Activated CD8-positive, alpha-beta T cell treated with anti-CD3 and anti-CD28 coated beads for 36 hours (primary cell): ENCODE data around the gene FAM120B. TPM values are rescaled to one million over a fixed set of nuclear protein-coding genes. Genes with fewer than 3 reads are reported as not detected.

Experiments
- ATAC-seq: fragments of 200-7000 bp; cut with Tn5 transposase; one replicate; pipeline ENCODE4 v1.10.0; 2021; ENCODE audit warnings: mild to moderate bottlenecking, moderate library complexity
- CTCF ChIA-PET: fragments of 350-600 bp; sonication (Branson Sonifier 250); formaldehyde crosslinking; loops from one replicate; lab custom pipeline; 2021; ENCODE audit warnings: antibody characterized with exemption; lab: Charles Lee
- POLR2A ChIA-PET: fragments of 350-600 bp; sonication (Branson Sonifier 250); formaldehyde crosslinking; loops from one replicate; lab custom pipeline; 2021; ENCODE audit warnings: antibody characterized with exemption; lab: Charles Lee
- DNase-seq: peaks from one replicate; pipeline ENCODE4 v3.0.0-alpha.2; 2020
- H3K27ac Mint-ChIP-seq: one replicate; pipeline ENCODE4 v1.8.0; 2021; ENCODE audit warnings: mild to moderate bottlenecking, mixed read lengths
- H3K27me3 Mint-ChIP-seq: one replicate; pipeline ENCODE4 v1.8.0; 2021; ENCODE audit warnings: mixed read lengths
- H3K36me3 Mint-ChIP-seq: one replicate; pipeline ENCODE4 v1.8.0; 2021; ENCODE audit warnings: low read depth, mixed read lengths
- H3K4me1 Mint-ChIP-seq: one replicate; pipeline ENCODE4 v1.8.0; 2021; ENCODE audit warnings: low read depth, mixed read lengths
- H3K4me3 Mint-ChIP-seq: one replicate; pipeline ENCODE4 v1.8.0; 2021; ENCODE audit warnings: mild to moderate bottlenecking, moderate library complexity, mixed read lengths
- H3K9me3 Mint-ChIP-seq: one replicate; pipeline ENCODE4 v1.8.0; 2021; ENCODE audit warnings: mixed read lengths
- intact Hi-C: fragments of 100-400 bp; cut with micrococcal nuclease; formaldehyde crosslinking; loops from one replicate; pipeline ENCODE4 v1.10.0; 2022
- total RNA-seq, 2 experiments: library from RNA; stranded (reverse); gene quantifications; one replicate each; pipeline ENCODE4 v1.2.3, GENCODE V29; 2021
- TF ChIP-seq, protein P1 (sequence below): fragments of 200-600 bp; IDR thresholded peaks from one replicate; pipeline ENCODE4 v1.8.0; 2022; ENCODE audit warnings: antibody characterized with exemption, mild to moderate bottlenecking

Gene FAM120B
- total RNA-seq, 2 experiments from 2014 or later, result 19.0 to 19.5 TPM

DNA sequence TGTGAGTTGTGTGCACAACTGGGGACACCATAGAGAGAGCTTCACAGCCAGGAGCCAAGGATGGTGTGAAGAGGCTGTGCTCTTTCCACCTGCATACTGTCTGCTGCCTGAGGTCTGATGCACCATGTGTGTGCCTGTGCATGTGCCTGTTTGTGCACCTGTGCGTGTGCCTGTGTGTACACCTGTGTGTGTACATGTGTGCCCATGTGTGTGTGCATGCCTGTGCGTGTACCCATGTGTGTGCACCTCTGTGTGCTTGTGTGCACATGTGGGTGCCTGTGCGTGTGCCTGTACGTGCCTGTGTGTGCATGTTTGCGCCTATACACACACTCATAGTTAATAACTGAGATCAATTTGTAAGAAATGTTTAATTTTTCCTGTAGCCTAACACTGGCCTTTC lies 51.3 kb downstream of the FAM120B start:
- ChIA-PET POLR2A (no interaction called here), CTCF (no interaction called here)
- H3K27me3 Mint-ChIP-seq, result no peaks in the 10 kb centered on the region
- H3K4me1 Mint-ChIP-seq, result no peaks in the 10 kb centered on the region
- peaks cover 26% of the 10 kb centered on the region for H3K36me3 Mint-ChIP-seq
- DNase-seq (no peak), ATAC-seq (no peak)
- H3K9me3 Mint-ChIP-seq, result peaks cover 9% of the 10 kb centered on the region
- no peak overlapping the region for H3K4me3 Mint-ChIP-seq
- TF ChIP-seq, protein P1, sequence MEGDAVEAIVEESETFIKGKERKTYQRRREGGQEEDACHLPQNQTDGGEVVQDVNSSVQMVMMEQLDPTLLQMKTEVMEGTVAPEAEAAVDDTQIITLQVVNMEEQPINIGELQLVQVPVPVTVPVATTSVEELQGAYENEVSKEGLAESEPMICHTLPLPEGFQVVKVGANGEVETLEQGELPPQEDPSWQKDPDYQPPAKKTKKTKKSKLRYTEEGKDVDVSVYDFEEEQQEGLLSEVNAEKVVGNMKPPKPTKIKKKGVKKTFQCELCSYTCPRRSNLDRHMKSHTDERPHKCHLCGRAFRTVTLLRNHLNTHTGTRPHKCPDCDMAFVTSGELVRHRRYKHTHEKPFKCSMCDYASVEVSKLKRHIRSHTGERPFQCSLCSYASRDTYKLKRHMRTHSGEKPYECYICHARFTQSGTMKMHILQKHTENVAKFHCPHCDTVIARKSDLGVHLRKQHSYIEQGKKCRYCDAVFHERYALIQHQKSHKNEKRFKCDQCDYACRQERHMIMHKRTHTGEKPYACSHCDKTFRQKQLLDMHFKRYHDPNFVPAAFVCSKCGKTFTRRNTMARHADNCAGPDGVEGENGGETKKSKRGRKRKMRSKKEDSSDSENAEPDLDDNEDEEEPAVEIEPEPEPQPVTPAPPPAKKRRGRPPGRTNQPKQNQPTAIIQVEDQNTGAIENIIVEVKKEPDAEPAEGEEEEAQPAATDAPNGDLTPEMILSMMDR, result no peak
- intact Hi-C loops, result no loop called here
- H3K27ac Mint-ChIP-seq, result no peak overlapping the region

DNA sequence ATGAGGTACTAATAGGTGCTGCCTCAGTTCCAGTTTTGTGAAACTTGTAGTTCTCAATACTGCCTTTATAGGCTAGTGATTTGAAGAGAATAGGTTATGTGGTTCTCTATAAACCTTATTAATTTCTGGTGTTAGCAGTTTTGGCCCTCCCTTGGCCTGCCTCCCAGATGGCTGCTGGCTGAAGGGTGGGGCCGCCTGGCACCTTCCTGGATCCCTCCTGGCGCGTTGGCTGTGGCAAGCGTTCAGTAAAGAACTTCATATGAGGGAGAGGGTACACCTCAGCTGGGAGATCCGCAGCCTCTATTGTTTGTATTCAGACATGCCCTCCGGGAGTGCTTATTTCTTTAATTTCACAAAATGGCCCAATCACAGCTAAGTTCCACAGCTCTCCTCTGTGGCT lies 51.9 kb downstream of the FAM120B start:
- ATAC-seq (no peak), DNase-seq (no peak)
- ChIA-PET POLR2A (no interaction called here), CTCF (no interaction called here)
- Mint-ChIP-seq H3K9me3 (peaks cover 6% of the 10 kb centered on the region), H3K36me3 (peaks cover 23% of the 10 kb centered on the region), H3K4me1 (no peaks in the 10 kb centered on the region), H3K27ac (no peak overlapping the region), H3K4me3 (no peak overlapping the region), H3K27me3 (no peaks in the 10 kb centered on the region)
- intact Hi-C loops, result no loop called here
- TF ChIP-seq, protein P1, result no peak

DNA sequence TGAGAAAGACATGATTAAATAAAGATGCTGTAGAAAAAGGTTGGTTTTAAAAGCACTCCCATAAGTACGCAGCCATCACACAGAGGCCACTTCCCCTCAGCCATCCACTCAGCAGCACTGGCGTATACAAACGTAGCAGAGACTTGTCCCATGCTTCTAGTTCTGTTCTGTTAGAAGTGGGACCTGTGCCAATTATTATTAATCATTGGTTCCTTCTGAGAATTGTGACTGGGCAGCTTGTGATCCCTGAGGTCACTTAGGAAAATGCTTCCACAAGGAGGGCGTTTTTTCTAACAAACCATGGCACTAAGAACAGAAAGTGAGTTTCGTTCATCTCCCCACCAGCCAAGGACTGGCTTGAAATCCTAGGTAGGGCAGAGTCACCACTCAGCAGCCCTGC lies 53.9 kb downstream of the FAM120B start:
- Mint-ChIP-seq H3K4me1 (no peaks in the 10 kb centered on the region), H3K36me3 (peaks cover 9% of the 10 kb centered on the region), H3K4me3 (no peak overlapping the region), H3K27ac (no peak overlapping the region), H3K27me3 (no peaks in the 10 kb centered on the region), H3K9me3 (no peaks in the 10 kb centered on the region)
- DNase-seq (no peak), ATAC-seq (no peak)
- ChIA-PET CTCF (no interaction called here), POLR2A (no interaction called here)
- TF ChIP-seq, protein P1, result no peak
- intact Hi-C loops, result no loop called here

DNA sequence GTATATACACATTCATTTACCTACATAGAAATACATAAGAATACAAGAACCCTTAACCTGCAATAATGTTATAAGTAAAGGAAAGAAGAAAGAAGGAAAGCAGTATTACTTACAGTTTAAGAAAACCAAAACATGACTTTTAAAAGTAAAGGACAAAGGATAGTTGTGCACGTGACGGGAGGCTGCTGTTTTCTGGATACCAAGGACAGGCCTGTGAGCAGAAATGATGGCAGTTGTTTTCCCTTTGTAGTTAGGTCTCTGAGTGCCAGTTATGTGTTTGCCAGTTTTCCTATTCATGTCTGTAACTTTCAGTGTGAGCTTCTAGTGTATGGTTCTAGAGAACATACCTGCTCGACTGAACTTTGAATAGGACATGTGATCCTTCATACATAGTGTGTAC lies 54.8 kb downstream of the FAM120B start:
- no peaks in the 10 kb centered on the region for H3K9me3 Mint-ChIP-seq
- H3K36me3 Mint-ChIP-seq, result peaks cover 9% of the 10 kb centered on the region
- no peak overlapping the region for H3K4me3 Mint-ChIP-seq
- ChIA-PET POLR2A (no interaction called here), CTCF (no interaction called here)
- no peaks in the 10 kb centered on the region for H3K4me1 Mint-ChIP-seq
- TF ChIP-seq, protein P1, result no peak
- ATAC-seq, result no peak
- no peak overlapping the region for H3K27ac Mint-ChIP-seq
- no peaks in the 10 kb centered on the region for H3K27me3 Mint-ChIP-seq
- intact Hi-C loops, result no loop called here
- no peak for DNase-seq

DNA sequence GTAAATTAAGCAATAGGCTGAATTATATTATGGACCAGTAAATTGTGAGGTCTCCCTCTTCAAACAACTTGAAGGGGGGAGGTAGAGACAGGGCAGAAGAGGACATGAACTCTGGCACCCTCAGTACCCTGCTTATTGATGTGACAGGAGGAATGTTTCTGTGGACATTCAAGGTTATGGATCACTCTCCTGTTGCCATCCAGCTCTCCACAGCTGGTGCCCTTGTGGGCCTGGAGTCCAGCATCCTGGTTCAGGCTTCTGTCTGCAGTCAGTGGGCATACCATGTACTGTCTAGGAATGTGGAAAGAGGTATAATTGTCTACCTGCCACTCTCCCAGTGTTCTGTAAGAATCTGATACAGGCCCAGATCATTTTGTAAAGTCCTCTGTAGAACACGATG lies 55.6 kb downstream of the FAM120B start:
- no peaks in the 10 kb centered on the region for H3K4me1 Mint-ChIP-seq
- POLR2A ChIA-PET, result no interaction called here
- H3K27me3 Mint-ChIP-seq, result no peaks in the 10 kb centered on the region
- TF ChIP-seq, protein P1, result no peak
- no peak overlapping the region for H3K27ac Mint-ChIP-seq
- intact Hi-C loops, result no loop called here
- DNase-seq, result no peak
- CTCF ChIA-PET, result no interaction called here
- peaks cover 9% of the 10 kb centered on the region for H3K36me3 Mint-ChIP-seq
- no peaks in the 10 kb centered on the region for H3K9me3 Mint-ChIP-seq
- ATAC-seq, result no peak
- H3K4me3 Mint-ChIP-seq, result no peak overlapping the region
